CD4-positive, alpha-beta T cell (primary cell): ENCODE results near the gene FOXO3. TPM values are rescaled to one million over a fixed set of nuclear protein-coding genes. Genes with fewer than 3 reads are reported as not detected.

Source experiments
- ATAC-seq: fragments of 200-7000 bp; cut with Tn5 transposase; one replicate; pipeline ENCODE4 v1.10.0; 2022; ENCODE audit warnings: mild to moderate bottlenecking; ENCODE audit not compliant: poor library complexity
- CTCF ChIA-PET: fragments of 350-600 bp; sonication (Branson Sonifier 250); formaldehyde crosslinking; loops from one replicate; lab custom pipeline; 2021; ENCODE audit warnings: antibody characterized with exemption, inconsistent platforms; lab: Charles Lee
- POLR2A ChIA-PET: fragments of 350-600 bp; sonication (Branson Sonifier 250); formaldehyde crosslinking; loops from one replicate; lab custom pipeline; 2021; ENCODE audit warnings: antibody characterized with exemption, inconsistent platforms; lab: Charles Lee
- DNase-seq, 14 experiments: peaks; one replicate each; pipeline ENCODE4 v3.0.0-alpha.2; 2013 to 2020; ENCODE audit warnings: mixed read lengths in 2 of 14
- H3K27ac ChIP-seq, 2 donors: one replicate each; pipeline versions ENCODE4 v1.5.1 to v1.7.0; 2013; ENCODE audit warnings: low read length in 2 of 2, low read depth in 1 of 2, mild to moderate bottlenecking in 1 of 2
- H3K27me3 ChIP-seq, 2 experiments: 1 replicate in 1 of 2; 2 replicates in 1 of 2; pipeline versions ENCODE4 v1.6.1 to v1.7.0; 2013; ENCODE audit warnings: low read length in 2 of 2, control low read depth in 1 of 2, mild to moderate bottlenecking in 1 of 2, moderate library complexity in 1 of 2; ENCODE audit not compliant: insufficient read depth in 2 of 2, control insufficient read depth in 1 of 2
- H3K36me3 ChIP-seq: one replicate; pipeline ENCODE4 v1.6.1; 2013; ENCODE audit warnings: low read length, control low read depth; ENCODE audit not compliant: insufficient read depth
- H3K4me1 ChIP-seq: one replicate; pipeline ENCODE4 v1.6.1; 2013; ENCODE audit warnings: low read length, control low read depth; ENCODE audit not compliant: insufficient read depth
- H3K4me3 ChIP-seq: one replicate; pipeline ENCODE4 v1.5.1; 2013; ENCODE audit warnings: mild to moderate bottlenecking, low read length, moderate library complexity
- H3K9me3 ChIP-seq, 2 experiments: 1 replicate in 1 of 2; 2 replicates in 1 of 2; pipeline versions ENCODE4 v1.6.1 to v1.7.0; 2013; ENCODE audit warnings: low read length in 2 of 2, mild to moderate bottlenecking in 2 of 2, control low read depth in 1 of 2, moderate library complexity in 1 of 2; ENCODE audit not compliant: control insufficient read depth in 1 of 2, insufficient read depth in 1 of 2
- H3K27ac Mint-ChIP-seq: one replicate; pipeline ENCODE4 v1.8.0; 2020; ENCODE audit warnings: mixed read lengths
- H3K27me3 Mint-ChIP-seq: one replicate; pipeline ENCODE4 v1.8.0; 2021; ENCODE audit warnings: mixed read lengths
- H3K36me3 Mint-ChIP-seq: one replicate; pipeline ENCODE4 v1.8.0; 2021; ENCODE audit warnings: low read depth, mixed read lengths
- H3K4me1 Mint-ChIP-seq: one replicate; pipeline ENCODE4 v1.8.0; 2021; ENCODE audit warnings: low read depth, mixed read lengths
- H3K4me3 Mint-ChIP-seq: one replicate; pipeline ENCODE4 v1.8.0; 2020; ENCODE audit warnings: mild to moderate bottlenecking, mixed read lengths
- H3K9me3 Mint-ChIP-seq: one replicate; pipeline ENCODE4 v1.8.0; 2020; ENCODE audit warnings: mixed read lengths
- CTCF ChIP-seq: fragments of 200-600 bp; IDR thresholded peaks from one replicate; pipeline ENCODE4 v1.8.0; 2022; ENCODE audit warnings: antibody characterized with exemption, mild to moderate bottlenecking
- intact Hi-C, 2 experiments: fragments of 100-400 bp; cut with DNase I in 1 of 2; cut with micrococcal nuclease in 1 of 2; formaldehyde crosslinking; loops; one replicate each; pipeline versions ENCODE4 v1.15.1 to v1.9.0; 2023 to 2025; cut with DNase I, micrococcal nuclease
- total RNA-seq, 174 experiments: library from RNA in 2 of 174; stranded (reverse) in 2 of 174; gene quantifications; one replicate each; pipeline ENCODE4 v1.2.3 and lab custom pipeline; 2021 to 2026

The FOXO3 gene
- total RNA-seq, 2 experiments from 2014 or later, result 24.3 to 25.3 TPM

GRCh38 chr6:108687921-108688320 is 127.2 kb downstream of the FOXO3 start:
- ChIA-PET POLR2A (no interaction called here), CTCF (no interaction called here)
- H3K9me3 Mint-ChIP-seq, result no peaks in the 10 kb centered on the region
- H3K36me3 ChIP-seq, result peaks cover 5% of the 10 kb centered on the region
- no peaks in the 10 kb centered on the region for H3K9me3 ChIP-seq
- H3K27ac ChIP-seq, result no peak overlapping the region
- H3K36me3 Mint-ChIP-seq, result peaks cover 20% of the 10 kb centered on the region
- H3K4me1 ChIP-seq, result peaks cover 3% of the 10 kb centered on the region
- H3K27ac Mint-ChIP-seq, result no peak overlapping the region
- ATAC-seq, result no peak
- no peak overlapping the region for H3K4me3 ChIP-seq
- no peak for DNase-seq
- no peak for TF ChIP-seq CTCF
- intact Hi-C loops, result no loop called here
- no peaks in the 10 kb centered on the region for H3K4me1 Mint-ChIP-seq
- H3K4me3 Mint-ChIP-seq, result no peak overlapping the region
- H3K27me3 Mint-ChIP-seq, result no peaks in the 10 kb centered on the region
- H3K27me3 ChIP-seq, result no peaks in the 10 kb centered on the region

DNA sequence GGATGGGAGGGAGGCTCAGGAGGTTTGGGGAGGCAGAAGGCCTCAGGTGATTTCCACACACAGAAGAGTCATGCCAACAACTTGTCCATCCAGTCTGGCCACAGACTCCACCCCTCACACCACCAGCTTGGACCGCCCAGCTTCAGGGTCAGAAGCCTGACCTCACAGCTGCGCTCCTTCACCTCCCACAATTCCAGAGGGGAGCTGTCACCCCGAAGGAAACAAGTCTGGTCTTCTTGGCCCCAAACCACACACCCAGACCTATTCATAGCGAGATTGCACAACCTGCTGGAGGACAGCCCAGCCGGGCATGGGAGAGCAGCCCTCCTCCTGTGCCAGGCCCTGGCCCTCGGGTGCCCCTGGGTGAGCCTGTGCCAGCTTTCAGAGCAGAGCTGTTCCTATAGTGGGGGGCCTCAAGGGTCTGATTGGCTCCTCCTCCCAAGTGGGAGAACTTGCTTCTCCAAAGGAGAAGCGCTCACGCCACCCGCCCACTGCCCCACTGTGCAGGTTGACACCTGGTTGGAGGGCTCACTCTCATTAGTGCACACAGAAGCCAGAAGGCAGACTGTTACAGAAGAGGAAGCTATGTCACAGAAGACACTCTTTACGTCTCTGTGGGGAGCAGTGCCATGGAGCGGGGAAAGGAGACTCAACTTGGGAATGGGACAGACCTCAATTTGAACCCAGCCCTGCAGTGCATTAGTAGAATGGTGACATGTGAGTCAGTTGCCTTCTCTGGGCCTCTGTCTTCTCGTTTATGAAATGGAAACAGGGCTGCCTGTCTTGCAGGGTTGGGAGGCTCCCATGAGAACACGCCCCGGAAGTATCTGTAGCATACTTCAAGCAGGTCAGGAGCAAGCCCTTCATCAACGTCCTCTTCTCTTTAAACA is 128.8 kb downstream of the FOXO3 start:
- no peak for TF ChIP-seq CTCF
- no peaks in the 10 kb centered on the region for H3K9me3 Mint-ChIP-seq
- Histone ChIP-seq H3K4me1 (peaks cover 3% of the 10 kb centered on the region), H3K27me3 (no peaks in the 10 kb centered on the region), H3K4me3 (no peak overlapping the region), H3K9me3 (no peaks in the 10 kb centered on the region), H3K36me3 (peaks cover 5% of the 10 kb centered on the region), H3K27ac (no peak overlapping the region)
- ChIA-PET POLR2A (no interaction called here), CTCF (no interaction called here)
- intact Hi-C loops, result no loop called here
- no peaks in the 10 kb centered on the region for H3K4me1 Mint-ChIP-seq
- DNase-seq (peak in 2 of 14 experiments; percentile 23 to 45), ATAC-seq (no peak)
- H3K27ac Mint-ChIP-seq, result no peak overlapping the region
- no peaks in the 10 kb centered on the region for H3K27me3 Mint-ChIP-seq
- H3K4me3 Mint-ChIP-seq, result no peak overlapping the region
- H3K36me3 Mint-ChIP-seq, result peaks cover 18% of the 10 kb centered on the region

GRCh38 chr6:108690326-108691049 is 129.8 kb downstream of the FOXO3 start:
- no peak overlapping the region for H3K4me3 ChIP-seq
- ATAC-seq (no peak), DNase-seq (no peak)
- H3K27me3 Mint-ChIP-seq, result no peaks in the 10 kb centered on the region
- no peaks in the 10 kb centered on the region for H3K27me3 ChIP-seq
- no peaks in the 10 kb centered on the region for H3K4me1 Mint-ChIP-seq
- H3K9me3 Mint-ChIP-seq, result no peaks in the 10 kb centered on the region
- TF ChIP-seq CTCF, result no peak
- intact Hi-C loops, result no loop called here
- peaks cover 5% of the 10 kb centered on the region for H3K36me3 ChIP-seq
- no peaks in the 10 kb centered on the region for H3K9me3 ChIP-seq
- H3K27ac ChIP-seq, result no peak overlapping the region
- ChIA-PET CTCF (no interaction called here), POLR2A (no interaction called here)
- H3K36me3 Mint-ChIP-seq, result peaks cover 13% of the 10 kb centered on the region
- no peak overlapping the region for H3K27ac Mint-ChIP-seq
- no peak overlapping the region for H3K4me3 Mint-ChIP-seq
- H3K4me1 ChIP-seq, result no peaks in the 10 kb centered on the region
